NCI-H345 (cell line): ENCODE data around the gene ALG14.
"Not testable (repeated sequence)": the region's sequence is repeated elsewhere in the genome, so short reads cannot be mapped to it uniquely, and the experiment has no call there.

Experiments used
- DNase-seq: peaks from one replicate; lab custom pipeline; 2025; lab: John Stamatoyannopoulos, UW

The ALG14 gene, protein sequence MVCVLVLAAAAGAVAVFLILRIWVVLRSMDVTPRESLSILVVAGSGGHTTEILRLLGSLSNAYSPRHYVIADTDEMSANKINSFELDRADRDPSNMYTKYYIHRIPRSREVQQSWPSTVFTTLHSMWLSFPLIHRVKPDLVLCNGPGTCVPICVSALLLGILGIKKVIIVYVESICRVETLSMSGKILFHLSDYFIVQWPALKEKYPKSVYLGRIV

DNA sequence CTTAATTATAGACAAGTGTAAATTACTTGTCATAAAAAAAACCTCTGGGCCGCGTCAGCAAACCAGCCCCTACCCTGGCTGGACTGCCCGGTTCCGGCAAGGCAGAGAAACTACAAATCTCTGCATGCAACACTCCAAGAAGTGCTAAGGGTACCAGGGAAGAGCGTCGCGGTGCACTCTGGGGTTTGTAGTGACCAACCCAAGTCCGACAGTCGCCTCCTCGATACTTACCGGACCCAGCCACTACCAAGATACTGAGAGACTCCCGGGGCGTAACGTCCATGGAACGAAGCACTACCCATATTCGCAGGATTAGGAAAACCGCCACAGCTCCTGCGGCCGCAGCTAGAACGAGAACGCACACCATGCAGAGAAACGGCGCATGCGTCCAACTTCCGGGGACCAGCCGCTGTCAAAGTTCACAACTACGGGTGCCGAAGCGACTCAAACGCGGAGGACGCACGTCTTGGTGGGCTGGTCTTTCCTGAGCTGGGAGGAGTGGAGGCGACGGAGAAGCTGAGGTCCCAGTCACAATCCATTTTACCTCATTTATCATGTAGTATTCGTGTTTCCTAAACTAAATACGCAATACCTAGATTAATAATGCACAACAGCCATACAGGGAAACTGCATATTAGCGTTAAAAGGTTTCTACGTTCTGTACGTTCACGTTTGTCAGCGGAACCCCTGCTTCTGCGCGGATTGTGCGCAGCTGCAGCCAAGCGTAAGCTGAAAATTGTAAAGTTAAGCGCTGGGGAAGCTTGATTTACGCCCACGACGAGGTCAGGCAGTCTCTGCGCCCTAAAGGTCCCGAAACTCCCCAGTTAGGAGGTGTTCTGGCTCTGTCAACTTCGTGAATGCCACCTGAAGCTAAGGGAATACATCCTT, at the start of gene ALG14:
TSS of gene ALG14 (minus strand) at position 420 of the 888 bp plus-strand sequence. CDS start at position 367, 53 bp downstream.
- peak; percentile 95 for DNase-seq

DNA sequence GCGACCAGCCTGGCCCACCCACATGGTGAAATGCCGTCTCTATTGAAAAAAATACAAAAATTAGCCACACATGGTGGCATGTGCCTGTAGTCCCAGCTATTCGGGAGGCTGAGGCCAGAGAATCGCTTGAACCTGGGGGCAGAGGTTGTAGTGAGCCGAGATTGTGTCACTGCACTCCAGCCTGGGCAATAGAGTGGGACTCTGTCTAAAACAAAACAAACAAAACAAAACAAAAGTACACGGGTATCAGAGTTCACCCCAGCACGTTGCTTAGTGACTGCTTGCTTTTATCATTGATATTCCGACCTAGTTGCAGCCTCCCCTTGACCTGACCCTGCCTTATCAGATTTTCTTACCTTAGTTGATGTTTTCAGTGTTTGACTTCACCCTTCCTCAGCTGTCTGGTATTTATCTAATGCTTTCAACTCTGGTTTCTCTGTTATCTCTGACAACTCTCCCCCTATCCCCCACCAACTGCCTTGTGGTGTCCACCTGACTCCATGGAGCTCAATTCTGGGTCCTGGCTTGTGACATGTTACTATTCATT, 49.5 kb upstream of the ALG14 start:
- no peak for DNase-seq

DNA sequence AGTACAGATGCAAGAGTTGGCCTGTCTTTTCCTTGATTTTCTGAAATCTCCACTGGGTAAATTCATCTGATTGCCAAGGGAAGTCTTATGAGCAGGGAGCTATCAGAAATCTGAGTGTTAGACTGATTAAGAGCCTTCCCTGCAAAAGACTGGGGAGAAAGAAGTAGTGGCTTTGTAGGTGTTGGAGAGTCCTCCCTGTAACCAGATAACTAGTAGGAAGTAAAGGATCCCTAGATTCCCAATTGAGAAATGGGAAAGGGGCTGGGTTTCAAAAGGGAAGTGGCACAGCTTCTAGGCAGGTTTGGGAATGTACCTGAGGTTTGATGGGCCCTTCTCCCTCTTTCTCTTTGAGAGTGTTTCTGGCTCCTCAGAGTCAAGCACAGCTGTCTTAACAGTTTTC, 46.5 kb upstream of the ALG14 start:
- no peak for DNase-seq

DNA sequence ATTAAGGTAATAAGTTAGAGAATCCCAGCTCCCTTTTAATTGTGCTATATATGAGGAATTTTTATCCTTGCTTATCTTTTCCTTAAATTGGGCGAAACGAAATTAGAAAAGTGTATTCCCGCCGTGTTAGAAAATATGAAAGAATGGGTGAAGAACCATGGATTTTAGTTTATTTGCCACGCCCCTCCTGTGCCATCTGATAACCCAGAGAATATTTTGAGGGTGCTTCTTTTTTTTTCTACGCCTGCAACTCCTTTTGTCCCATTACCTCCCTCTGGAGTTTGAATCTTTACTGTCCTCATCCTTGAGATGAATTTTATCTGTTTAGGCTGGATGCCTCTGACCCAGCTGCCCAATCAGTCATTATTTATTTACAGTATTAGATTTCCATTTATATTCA, 46.0 kb upstream of the ALG14 start:
- no peak for DNase-seq

DNA sequence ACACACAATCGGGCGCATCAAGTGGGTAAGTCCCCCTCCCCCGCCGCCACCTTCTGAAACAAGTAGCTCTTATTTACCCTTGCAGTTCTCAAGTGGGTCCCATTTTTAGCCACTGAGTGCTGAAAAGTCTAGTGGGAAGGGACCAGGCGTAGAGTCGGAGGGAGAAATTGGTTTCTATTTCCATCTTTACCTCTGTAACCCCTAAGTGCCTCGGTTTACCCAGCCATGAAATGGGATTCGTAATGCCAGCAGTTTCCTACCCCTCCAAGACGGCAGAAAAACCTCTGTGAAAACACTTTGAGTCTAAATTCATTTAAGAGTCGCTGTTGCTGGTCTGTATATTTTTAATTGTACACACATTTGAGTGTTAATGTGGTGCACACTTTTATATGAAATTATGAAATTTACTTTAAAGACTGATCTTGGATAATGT, 45.3 kb upstream of the ALG14 start:
- DNase-seq: no peak

DNA sequence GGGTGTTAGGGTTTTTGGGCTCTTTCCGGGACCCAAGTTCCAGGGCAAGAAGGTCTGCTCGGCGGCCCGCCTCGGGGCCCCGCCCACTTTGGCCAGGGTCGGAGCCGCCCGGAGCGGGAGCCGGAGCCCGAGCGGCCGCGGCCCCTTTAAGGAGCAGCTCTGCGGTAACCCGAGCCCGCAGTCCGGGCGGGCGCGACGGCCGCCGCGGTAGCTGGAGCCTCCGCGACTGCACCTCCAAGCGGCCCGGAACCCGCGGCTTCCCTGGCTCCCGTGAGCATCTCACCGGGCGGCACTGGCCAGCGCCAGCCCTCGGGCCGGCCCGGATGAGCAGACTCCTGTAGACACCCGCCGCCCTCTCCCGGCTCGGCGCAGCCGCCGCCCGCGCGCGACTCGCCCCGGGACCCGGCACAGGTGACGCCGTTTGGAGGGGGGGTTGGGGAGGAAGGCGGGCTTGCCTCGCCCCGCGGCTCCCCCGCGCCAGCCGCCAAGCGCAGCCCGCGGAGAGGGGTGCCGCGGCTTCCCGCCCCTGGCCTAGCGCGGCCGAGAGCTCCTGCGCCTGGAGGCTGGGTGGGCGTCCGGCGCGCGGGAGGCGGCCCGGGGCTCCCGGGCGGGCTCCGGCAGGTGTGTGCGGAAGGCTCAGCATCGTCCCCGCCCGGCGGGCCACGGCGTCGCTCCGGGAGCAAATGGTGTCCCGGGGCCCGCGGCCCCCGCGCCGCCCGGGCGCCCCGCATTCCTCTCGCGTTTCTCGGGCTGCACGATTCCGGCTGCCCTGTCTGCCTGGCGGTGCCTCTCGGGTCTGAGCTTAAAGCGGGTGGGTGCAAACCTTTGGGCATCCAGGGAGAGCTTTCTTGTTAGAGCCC, 44.7 kb upstream of the ALG14 start, which contains the start of gene TLCD4:
TSS of gene TLCD4 (plus strand) at position 149 of the 860 bp plus-strand sequence. CDS start 26,547 bp downstream, outside the sequence.
- peak; percentile 63 for DNase-seq

DNA sequence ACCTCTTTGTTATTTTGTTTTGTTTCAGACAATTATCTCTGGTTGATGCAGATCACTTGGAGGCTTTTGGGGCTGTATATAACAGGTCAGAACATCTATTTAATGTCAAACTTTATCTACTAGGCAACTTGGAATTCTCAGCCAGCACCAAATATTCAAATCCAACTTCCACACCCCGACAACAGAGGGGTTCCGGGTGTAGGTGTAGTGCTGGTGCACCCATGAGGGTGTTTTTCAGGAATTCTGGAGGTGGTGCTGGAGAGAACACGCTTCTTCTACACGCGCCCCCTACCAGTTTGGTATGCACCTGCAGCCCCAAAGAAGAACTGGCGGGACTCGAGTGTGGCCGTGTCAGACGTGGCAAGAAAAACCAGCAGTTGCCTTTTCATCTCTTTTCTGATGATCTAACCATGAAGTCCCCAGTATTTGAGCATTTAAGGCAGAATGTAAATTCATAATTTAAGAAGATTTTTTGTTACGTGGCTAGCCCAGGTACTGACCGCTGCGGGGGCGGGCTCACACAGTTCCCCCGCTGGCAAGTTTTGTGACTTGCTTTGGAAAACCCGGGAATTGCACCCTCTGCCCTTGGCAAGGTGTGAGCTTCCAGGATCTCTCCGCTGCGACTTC, 43.9 kb upstream of the ALG14 start:
- peak; percentile 86 for DNase-seq

DNA sequence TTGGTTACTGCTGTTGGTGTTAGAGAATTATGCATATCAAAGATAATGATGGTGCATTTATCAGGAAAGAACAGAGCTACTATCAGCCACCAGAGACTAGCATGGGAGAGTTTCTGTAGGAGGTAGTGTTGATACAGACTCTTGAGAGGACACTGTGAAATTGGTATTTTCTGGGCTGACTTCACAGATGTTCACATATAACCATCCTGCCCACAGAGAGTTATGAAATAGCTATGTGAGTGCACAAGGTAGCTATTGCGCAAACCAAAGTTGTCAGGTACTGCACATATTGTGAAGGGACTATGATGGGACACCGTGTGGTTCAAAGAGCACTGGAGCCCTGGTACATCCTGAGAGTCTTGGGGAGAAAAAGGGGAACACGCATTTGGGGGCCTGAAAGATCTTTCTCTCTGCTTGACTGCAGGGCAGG, 43.0 kb upstream of the ALG14 start:
- no peak for DNase-seq

DNA sequence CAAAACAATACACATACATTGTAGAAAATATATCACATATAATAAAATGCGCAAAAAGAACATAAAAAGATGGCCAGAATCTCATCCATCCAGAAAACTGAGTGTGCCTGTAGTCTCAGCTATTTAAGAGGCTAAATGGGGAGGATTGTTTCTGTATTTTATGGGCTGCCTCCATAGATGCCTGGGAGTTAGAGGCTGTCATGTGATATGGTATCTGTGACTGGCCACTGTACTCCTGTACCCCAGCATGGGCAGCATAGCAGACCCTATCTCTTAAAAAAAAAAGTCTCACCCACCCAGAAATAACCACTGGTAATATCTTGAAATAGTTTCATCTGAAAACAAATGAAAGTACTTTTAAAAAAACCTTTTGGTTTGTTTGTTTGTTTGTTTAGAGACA, 40.9 kb upstream of the ALG14 start:
- no peak for DNase-seq

DNA sequence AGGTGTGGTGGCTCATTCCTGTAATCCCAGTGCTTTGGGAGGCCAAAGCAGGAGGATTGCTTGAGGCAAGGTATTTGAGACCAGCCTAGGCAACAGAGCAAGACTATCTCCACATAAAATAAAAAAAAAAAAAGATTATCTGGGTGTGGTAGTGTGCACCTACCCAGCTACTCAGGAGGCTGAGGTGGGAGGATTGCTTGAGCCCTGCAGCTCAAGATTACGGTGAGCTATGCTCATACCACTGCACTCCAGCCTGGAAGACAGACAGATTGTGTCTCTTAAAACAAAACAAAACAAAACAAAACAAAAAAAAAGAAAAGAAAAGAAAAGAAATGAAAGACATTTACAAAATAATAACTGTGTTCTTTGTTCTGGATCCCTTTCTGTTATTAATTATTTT, 38.3 kb upstream of the ALG14 start:
- no peak for DNase-seq

DNA sequence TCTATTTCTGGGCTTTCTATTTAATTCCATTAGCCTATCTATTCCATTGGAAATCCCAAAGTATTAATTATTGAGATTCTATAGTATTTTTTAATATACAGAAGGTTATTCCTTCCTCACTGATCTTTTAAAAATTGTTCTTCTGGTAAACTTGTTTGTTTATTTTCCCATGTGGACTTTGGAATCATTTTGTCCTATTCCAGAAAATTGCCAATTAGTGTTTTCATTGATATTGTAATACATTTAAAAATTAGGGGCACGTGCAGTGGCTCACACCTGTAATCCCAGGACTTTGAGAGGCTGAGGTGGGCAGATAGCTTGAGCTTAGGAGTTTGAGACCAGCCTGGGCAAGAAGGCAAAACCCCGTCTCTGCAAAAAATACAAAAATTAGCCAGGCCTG, 36.0 kb upstream of the ALG14 start:
- DNase-seq: no peak

DNA sequence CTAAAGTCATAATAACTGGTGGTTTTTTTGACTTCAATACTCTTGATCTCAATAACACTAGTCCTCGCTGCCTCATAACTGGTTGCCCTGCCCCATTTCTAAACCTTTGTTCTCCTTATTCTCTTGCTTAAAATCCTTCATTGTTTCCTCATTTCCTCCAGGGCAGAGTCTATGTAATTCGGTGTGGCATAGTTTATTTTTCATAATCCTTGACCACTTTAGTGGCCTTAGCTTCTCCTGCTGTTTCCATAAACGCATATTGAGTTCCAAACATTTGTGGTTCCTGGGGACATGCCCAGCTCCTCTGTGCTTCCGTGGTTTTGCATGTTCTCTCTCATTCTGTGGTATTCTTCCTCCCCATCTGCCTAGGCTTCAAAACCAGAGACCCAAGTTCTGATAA, 25.4 kb upstream of the ALG14 start:
- DNase-seq: no peak

DNA sequence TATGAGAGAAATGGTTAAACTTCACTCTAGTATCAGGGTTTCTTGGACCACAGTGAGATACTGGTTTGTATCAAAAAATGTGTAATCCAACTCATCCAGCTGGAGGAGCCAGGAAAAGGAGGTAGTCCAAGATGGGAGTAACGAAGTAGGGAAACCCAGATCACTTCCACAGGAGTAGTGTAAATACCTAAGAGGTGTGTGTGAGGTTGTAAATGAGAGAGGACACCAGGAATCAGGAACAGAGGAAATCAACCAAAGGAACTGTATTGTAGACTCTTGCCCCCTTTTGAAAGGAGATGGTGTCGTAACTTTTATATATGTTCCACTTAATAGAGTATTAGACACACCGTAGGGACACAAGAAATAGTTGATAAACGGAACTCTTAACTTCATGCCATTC, 24.7 kb upstream of the ALG14 start:
- no peak for DNase-seq

DNA sequence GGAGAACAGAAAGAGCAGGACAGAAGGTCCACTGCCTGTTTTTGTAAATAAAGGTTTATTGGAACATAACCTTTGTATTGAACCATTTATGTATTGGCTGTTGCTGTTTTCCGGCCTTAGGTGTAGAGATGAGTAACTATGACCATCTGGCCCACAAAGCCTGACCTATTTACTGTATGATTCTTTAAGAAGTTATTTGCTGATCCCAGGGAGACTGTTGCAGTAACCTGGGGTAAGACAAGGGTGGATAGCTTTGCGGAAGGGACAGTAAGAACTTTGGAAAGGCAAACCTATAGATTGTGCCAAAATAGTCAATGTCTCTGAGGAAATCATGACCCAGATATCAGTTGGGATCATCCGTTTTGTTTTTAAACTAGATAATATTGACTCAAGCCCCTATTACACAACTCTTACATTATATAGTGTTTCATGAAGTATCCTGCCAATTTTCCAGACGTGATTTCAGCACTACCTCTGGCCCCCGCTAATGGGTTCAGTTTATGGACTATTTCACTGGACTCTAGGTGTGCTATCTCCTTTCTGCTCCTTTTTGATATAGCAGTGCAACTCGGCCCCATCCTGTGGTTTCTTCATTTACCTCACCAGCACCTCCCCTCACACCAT, 23.6 kb upstream of the ALG14 start:
- no peak for DNase-seq

DNA sequence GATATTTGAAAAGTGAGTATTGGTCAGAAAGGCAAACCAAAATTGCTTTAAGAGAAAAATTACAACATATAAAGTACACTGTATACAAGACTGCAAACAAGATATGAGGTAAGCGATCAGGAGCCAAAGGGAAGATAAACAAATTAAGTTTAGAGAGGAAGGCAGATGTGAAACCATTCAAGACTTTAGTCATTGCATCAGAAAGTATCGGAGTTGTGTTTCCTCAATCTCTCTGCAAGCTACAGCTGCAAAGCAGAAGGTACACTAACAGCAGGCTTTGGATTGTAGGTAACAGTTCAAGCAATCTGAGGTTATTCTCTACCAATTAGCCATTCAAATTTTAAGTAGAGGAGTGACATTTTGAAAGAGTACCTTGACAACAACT, 23.1 kb upstream of the ALG14 start:
- DNase-seq: no peak

DNA sequence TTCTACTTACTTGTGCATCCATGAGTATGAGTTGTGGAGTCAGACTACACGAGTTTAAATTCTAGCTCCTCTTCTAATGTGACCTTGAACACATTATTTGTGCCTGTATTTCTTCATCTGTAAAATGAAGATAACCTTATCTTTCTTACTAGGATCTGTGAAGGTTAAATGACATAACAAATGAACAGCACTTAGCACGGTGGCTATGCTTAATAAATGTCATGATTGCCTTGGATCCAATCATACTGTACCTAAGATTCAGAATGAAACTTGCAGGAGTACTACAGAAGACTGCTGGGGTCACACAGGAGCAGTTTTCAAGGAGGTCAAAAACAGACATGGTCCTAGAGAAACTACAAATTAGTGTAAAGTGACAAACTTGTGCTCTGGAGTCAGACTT, 22.2 kb upstream of the ALG14 start:
- no peak for DNase-seq

DNA sequence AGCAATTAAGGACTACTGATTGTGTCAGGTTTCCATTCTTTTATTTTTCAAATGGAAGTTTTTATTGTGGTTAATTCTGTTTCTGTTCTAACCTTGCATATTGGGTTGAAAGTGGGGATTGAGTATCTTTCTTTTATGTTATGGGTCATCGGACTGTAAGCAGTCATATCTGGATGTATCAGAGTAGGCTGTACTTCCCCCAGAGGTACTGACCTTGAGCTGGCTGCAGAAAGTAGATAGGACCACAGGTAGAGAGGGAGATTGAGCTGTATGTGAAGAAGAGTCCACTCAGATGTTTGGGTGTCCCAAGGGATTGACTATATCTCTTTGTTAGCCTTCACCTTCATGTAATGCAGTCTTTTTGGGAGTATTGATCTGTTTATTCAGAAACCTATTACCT, 20.5 kb upstream of the ALG14 start:
- no peak for DNase-seq

DNA sequence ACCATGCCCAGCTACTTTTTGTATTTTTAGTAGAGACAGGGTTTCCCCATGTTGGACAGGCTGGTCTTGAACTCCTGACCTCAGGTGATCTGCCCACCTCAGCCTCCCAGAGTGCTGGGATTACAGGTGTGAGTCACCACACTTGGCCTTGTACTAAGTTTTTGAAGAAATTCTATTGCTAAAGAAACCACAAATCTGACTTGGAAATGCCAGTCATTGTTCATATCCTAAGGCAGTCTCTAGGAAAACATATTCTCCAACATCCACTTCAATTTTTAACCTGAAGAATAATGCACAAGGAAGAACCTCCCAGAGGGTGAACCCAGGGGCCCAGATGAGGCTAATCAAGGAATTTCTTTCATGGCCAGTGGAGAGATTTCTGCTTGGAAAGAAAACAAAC, 20.1 kb upstream of the ALG14 start:
- not testable (repeated sequence) for DNase-seq

DNA sequence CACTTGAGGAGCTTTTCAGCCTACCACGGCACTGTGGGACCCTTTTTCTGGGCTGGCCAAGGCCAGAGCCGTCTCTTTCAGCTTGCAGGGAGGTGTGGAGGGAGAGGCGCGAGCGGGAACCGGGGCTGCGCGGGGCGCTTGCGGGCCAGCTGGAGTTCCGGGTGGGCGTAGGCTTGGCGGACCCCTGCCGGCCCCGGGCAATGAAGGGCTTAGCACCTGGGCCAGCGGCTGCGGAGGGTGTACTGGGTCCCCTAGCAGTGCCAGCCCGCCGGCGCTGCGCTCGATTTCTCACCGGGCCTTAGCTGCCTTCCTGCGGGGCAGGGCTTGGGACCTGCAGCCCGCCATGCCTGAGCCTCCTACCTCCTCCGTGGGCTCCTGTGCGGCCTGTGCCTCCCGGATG, 18.5 kb upstream of the ALG14 start:
- not testable (repeated sequence) for DNase-seq

DNA sequence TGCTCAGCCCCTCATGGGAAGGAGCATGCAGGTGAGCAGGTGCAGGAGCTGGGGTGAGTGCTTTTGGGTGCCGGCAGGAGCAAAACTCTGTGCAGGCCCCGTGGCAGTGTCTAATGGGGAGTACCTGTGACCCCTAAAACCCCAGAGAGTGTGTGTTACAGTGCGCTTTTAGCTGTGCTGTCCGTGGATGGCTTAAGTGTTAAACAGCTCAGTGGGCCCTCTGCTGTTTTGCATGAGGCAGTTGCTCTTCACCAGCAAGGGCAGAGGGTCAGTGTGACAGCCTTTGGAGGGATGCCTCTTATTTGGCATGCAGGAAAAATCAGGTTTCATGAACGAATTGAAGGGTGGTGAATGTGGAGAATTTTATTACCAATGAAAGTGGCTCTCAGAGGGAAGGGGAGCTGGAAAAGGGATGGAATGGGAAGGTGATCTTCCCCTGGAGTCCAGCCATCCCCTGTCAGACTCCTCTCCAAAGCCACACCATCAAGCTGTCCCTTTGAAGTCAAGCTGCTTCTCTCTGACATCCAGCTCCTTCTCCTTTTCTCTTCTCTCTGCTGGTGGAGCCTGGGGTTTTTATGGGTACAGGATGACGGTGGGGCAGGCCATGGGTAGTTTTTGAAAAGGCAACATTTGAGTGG, 17.0 kb upstream of the ALG14 start:
- no peak for DNase-seq

DNA sequence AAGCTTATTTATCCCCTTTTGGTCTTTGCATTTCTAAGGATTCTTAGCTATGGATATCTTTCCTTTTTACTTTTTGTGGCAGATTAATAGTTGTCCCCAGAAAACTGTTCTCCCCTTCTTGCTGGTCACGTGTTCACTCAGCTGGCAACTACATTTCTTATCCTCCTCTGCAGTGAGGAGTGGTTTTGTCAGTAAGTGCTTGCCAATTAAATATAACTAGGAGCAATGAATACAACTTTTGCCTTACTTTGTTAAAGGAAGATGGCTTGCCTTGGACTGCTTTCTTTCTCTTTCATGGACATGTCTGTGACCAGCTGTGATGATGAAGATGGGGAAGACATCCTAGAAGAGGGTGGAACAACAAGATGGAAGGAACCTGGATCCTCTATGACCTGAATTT, 15.6 kb upstream of the ALG14 start:
- DNase-seq: no peak
